ENCODE measurements around the gene OXSR1. TPM values are rescaled to one million over a fixed set of nuclear protein-coding genes. Genes with fewer than 3 reads are reported as not detected.
"Not testable (repeated sequence)": the region's sequence is repeated elsewhere in the genome, so short reads cannot be mapped to it uniquely, and the experiment has no call there.

The OXSR1 gene
- total RNA-seq, 1 experiment from 2014 or later: 23.6 TPM

DNA sequence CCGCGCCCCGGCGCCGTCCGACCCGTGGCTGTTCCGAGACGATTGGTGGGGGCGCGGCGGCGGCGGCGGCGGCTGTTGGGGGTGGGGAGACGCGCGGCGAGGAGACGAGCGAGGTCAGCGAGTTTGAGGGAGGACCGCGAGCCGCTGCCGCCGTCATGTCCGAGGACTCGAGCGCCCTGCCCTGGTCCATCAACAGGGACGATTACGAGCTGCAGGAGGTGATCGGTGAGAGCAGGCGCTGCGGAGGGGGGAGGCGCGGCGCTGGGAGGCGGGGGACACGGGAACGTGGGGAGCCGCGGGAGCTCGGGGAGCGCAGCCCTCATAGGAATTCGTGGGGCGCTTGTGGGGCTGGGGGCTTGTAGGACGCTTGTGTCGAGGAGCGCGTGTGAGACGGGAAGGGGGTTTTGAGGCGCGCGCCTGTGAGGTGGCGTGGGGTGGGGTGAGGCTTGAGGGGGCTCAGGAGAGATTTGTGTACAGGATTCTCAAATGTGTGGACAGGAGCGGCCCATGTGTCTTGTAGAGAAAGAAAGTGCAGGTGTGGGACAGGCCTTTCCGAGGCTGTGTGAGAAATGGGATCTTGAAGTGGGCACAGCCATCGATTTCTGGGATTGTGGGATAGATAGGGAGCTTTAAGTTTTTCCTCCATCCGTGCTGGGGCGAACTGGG is 518 bp downstream of the OXSR1 start:
- DNase-seq (ENCODE audit: low read depth): peak; percentile 11

GRCh38 chr3:38167591-38167990 is 2.3 kb downstream of the OXSR1 start:
- no peak for DNase-seq (ENCODE audit: low read depth)

DNA sequence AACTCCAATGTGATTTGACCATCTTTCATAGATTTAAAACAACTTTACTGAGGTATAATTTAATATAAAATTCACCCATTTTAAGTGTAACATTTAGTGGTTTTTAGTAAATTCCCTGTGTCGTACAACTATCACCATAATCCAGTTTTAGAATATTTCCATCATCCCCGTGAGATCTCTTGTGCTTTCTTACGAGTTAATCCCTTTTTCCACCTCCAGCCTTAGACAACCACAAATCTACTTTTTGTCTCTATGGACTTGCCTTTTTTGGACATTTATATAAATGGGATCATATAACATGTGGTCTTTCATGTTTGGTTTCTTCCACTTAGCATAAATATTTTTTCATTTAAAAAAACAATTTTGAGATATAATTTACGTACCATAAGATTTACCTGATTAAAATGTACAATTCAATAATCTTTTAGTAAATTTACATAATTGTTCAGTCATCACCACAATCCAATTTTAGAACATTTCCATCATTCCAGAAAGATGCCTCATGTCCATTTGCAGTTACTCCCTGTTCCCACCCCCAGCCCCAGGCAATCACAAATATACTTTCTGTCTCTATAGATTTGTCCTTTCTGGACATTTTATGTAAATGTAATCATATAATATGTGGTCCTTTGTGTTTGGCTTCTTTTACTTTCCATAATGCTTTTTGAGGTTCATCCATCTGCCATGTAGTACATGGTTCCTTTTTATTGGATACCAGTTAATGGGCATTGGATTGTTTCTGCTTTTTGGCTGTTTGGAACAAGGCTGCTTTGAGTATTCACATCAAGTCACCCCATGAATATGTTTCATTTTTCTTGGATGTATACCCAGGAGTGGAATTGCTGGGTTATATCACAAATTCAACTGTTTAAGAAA is 3.1 kb downstream of the OXSR1 start:
- DNase-seq (ENCODE audit: low read depth): peak; percentile 61

- DNase-seq (ENCODE audit: low read depth): peak; percentile 13
These were observed 3.6 kb downstream of the OXSR1 start for GRCh38 chr3:38169027-38169317.

DNA sequence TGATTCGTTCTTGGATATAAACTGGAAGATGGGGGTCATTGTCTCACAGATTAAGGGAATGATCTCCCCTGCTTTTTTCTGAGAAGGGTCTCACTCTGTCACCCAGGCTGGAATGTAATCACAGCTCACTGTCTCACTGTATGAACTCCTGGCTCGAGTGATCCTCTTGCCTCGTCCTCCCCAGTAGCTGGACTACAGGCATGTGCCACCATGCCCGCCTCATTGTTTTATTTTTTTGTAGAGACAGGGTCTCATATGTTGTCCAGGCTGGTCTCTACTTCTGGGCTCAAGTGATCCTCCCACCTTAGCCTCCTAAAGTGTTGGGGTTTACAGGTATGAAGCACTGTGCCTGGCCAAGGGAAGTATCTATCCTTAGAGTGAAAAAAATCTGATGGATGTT is 5.4 kb downstream of the OXSR1 start:
- DNase-seq (ENCODE audit: low read depth): no peak

GRCh38 chr3:38171622-38172021 is 6.3 kb downstream of the OXSR1 start:
- no peak for DNase-seq (ENCODE audit: low read depth)

GRCh38 chr3:38173834-38174418 is 8.6 kb downstream of the OXSR1 start:
- no peak for DNase-seq (ENCODE audit: low read depth)

DNA sequence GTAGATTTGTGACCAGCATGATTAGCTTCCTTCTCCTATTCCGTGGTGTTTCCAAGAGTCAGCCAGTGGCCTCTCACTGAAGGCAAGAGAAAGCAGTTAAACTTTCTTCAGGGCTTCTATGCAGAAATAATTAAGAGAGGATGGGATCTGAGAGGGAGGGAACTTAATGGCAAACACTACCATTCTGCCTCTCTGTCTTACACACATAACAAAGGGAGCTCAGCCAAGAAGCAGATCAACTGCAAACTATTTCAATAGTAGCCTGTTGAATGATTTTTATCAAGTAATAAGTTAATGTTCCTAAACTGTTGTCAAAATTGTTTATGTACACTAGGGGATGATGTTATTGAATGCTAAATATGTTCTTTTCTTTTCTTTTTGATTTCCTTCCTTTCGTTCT is 11.8 kb downstream of the OXSR1 start:
- no peak for DNase-seq (ENCODE audit: low read depth)

DNA sequence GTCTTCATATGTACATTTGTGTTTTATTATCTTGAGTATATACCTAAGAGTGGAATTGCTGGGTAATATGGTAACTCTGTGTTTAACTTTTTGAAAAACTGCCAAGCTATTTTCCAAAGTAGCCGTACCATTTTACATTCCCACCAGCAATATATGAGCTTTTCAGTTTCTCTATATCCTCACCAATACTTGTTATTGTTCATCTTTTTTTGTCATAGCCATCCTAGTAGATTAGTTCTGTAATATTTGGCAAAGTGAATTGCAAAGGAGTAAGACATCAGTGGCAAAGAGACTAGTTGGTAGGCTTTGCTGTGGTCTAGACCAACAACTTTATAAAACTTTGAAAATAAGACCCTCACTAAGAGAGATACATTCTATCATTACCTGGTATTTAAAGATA is 21.4 kb downstream of the OXSR1 start:
- DNase-seq (ENCODE audit: low read depth): no peak

DNA sequence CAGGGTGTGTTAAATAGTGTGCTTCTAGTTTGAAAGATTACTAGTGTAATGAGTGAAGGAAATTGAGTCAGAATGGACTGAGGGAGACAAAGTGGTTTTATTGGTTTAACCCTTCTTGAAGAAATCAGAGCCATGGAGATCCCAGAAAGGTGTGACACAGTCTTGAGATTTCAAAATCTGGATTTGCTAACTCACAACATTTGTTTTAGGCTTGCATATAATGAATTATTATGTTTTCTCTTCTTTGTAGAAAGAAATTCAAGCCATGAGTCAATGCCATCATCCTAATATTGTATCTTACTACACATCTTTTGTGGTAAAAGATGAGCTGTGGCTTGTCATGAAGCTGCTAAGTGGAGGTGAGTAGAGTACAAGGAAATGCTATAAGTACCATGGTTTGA is 25.1 kb downstream of the OXSR1 start:
- DNase-seq (ENCODE audit: low read depth): no peak

DNA sequence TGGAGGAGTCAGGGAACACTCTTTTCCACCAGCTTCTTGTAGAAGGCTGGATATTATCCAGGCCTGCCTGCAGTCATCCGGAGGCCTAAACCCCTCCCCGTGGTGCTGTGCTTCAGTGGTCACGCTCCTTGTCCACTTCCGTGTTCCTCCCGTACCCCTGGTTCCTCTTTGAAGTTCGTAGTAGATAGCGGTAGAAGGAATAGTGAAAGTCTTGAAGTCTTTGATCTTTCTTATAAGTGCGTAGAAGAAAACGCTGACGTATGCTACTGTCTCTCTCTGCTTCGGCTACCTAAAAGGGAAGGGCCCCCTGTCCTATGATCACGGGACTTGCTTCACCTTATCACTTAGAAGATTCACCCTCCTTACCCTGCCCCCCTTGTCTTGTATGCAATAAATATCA is 37.6 kb downstream of the OXSR1 start:
- DNase-seq (ENCODE audit: low read depth): not testable (repeated sequence)

DNA sequence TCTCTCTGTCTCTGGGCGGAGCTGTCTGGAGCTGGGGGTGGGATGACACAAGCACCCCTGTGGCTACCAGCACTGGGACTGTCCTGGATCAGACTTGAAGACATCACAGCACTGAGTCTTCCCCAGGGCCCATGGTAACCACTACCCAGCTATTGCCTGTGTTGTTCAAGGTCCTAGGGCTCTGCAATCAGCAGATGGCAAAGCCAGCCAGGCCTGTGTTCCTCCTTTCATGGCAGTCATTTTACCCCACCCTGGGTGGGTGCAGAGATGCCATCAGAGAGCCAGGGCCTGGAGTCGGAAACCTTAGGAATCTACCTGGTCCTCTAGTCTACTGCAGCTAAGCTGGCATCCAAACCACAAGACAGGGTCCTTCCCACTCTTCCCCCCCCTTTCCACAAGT is 38.4 kb downstream of the OXSR1 start:
- no peak for DNase-seq (ENCODE audit: low read depth)

DNA sequence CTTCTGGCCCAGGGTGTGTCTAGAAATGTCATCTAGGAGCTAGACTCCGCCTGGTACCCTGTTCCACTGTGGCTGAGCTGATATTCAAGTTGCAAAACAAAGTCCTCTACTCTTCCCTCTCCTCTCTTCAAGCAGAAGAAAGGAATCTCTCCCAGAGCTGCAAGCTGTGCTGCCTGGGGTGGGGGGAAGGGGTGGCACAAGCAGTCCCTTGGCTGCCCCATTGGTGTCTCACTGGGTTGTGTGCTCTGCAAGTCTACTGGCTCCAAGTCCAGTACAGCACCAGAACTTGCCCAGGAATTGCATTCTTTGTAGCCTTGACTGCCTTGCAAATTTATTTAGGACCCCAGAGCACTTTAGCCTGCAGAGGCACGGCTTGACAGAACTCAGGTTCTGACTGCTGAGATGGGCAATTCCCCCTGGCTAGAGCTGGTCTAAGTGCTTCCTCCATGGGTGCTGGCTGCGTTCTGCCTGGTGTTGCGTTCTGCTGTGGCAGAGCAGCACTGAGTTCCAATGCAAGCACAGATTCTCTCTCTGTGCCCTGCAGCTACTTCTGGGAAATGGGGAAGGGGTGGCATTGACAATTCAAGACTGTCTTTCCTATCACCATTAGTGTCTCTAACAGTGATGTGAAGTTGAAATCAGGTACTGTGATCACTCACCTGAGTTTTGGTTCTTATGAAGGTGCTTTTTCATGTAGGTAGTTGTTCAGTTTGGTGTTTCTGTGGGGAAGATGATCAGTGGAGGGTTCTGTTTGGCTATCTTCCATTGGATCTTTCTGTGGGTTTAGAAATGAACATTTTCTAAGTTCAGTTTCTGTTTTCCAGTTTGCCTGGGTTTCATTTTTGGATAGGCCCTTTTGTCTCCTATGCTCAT is 39.5 kb downstream of the OXSR1 start:
- no peak for DNase-seq (ENCODE audit: low read depth)

GRCh38 chr3:38205472-38205805 is 40.1 kb downstream of the OXSR1 start:
- no peak for DNase-seq (ENCODE audit: low read depth)

- DNase-seq (ENCODE audit: low read depth): no peak
These were observed 42.1 kb downstream of the OXSR1 start for GRCh38 chr3:38207254-38208003.

DNA sequence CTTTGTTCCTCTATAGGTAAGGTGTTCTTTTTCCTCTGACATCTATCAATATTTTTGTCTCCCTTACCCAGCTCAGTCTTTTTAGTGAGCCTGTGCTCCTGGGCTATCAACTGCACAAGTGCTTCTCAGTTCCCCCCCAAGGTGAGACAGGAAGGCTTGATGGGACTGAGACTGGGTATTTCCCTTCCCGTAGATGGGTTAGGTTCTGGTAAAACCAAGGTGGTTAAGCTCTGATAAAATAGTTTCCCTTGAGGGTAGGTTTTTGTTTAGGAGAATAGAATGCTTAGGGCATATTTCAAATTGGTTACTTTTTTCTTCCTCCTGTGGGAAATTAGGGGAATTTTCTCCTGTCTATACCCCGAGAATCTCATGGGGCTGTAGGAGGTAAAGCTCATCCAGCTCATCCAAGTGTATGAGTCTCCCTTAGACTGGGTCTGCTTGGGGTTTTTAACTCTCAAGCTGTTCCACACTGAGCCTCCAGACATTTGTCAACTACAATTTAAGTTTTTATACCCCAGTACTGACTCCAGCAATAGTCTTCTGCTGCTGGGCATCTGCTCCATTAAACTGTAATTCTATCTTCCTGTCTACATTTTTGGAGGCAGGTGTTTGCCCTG is 44.9 kb downstream of the OXSR1 start:
- no peak for DNase-seq (ENCODE audit: low read depth)

GRCh38 chr3:38212141-38212540 is 46.8 kb downstream of the OXSR1 start:
- DNase-seq (ENCODE audit: low read depth): no peak

- no peak for DNase-seq (ENCODE audit: low read depth)
These were observed 49.2 kb downstream of the OXSR1 start for GRCh38 chr3:38214560-38214959.

- DNase-seq (ENCODE audit: low read depth): no peak
These were observed 54.4 kb downstream of the OXSR1 start for GRCh38 chr3:38219609-38220197.

DNA sequence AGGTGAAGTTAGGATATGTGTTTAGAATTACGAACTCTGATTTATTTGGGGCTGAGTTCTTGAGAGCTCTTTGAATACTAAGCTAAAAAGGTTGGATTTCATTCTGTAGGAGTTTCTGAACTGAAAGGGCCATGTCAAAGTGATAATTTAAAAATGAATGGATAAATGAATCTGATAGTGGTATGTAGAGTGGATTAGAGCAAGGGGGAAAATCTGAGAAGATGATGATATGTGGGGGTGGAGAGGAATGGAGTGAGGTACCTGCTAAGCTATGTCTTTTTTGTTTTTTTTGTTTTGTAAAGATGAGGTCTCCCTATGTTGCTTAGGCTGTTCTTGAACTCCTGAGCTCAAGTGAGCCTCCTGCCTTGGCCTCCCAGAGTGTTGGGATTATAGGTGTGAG is 55.7 kb downstream of the OXSR1 start:
- DNase-seq (ENCODE audit: low read depth): no peak

Data from Daoy (cell line).